Middle frontal gyrus (tissue), 1 donor: ENCODE data around the gene RCAN1.
"Not testable (repeated sequence)": the region's sequence is repeated elsewhere in the genome, so short reads cannot be mapped to it uniquely, and the experiment has no call there.

Experiments used
- DNase-seq: peaks from one replicate; pipeline ENCODE4 v3.0.0-alpha.2; 2015; ENCODE audit warnings: low spot score; ENCODE audit errors: extremely low spot score

Gene RCAN1

GRCh38 chr21:34570313-34570712 lies 44.6 kb downstream of the RCAN1 start:
- no peak for DNase-seq

GRCh38 chr21:34569381-34569979 lies 45.4 kb downstream of the RCAN1 start:
- DNase-seq: no peak

GRCh38 chr21:34568801-34569200 lies 46.1 kb downstream of the RCAN1 start:
- DNase-seq: not testable (repeated sequence)

- no peak for DNase-seq
Observed at GRCh38 chr21:34567604-34568155, 47.2 kb downstream of the RCAN1 start.

- DNase-seq: no peak
Observed at GRCh38 chr21:34565238-34565637, 49.7 kb downstream of the RCAN1 start.

GRCh38 chr21:34563370-34563769 lies 51.5 kb downstream of the RCAN1 start:
- DNase-seq: not testable (repeated sequence)

GRCh38 chr21:34561806-34562205 lies 53.1 kb downstream of the RCAN1 start:
- DNase-seq: no peak

- DNase-seq: no peak
Observed at GRCh38 chr21:34560609-34561008, 54.3 kb downstream of the RCAN1 start.

- no peak for DNase-seq
Observed at GRCh38 chr21:34560021-34560420, 54.9 kb downstream of the RCAN1 start.

GRCh38 chr21:34559089-34559631 lies 55.8 kb downstream of the RCAN1 start:
- no peak for DNase-seq

GRCh38 chr21:34558166-34558565 lies 56.7 kb downstream of the RCAN1 start:
- no peak for DNase-seq

- DNase-seq: no peak
Observed at GRCh38 chr21:34557261-34557660, 57.7 kb downstream of the RCAN1 start.

GRCh38 chr21:34554670-34555069 lies 60.2 kb downstream of the RCAN1 start:
- DNase-seq: not testable (repeated sequence)

- DNase-seq: no peak
Observed at GRCh38 chr21:34554227-34554626, 60.7 kb downstream of the RCAN1 start.

- DNase-seq: no peak
Observed at GRCh38 chr21:34553151-34553952, 61.6 kb downstream of the RCAN1 start.

GRCh38 chr21:34552360-34553098 lies 62.4 kb downstream of the RCAN1 start:
- DNase-seq: no peak

GRCh38 chr21:34550182-34550799 lies 64.6 kb downstream of the RCAN1 start:
- DNase-seq: no peak

- no peak for DNase-seq
Observed at GRCh38 chr21:34548781-34549376, 66.0 kb downstream of the RCAN1 start.

GRCh38 chr21:34546542-34546941 lies 68.4 kb downstream of the RCAN1 start:
- DNase-seq: no peak

GRCh38 chr21:34545079-34545884 lies 69.6 kb downstream of the RCAN1 start:
- DNase-seq: peak; percentile 5
